Body of pancreas (tissue), 4 donors: ENCODE results near the gene TMEM72.

Source experiments
- POLR2A ChIP-seq, 3 donors: fragments of 450-650 bp; IDR thresholded peaks; one replicate each; pipeline ENCODE4 v1.6.1; 2016; ENCODE audit warnings: antibody characterized with exemption in 3 of 3, mild to moderate bottlenecking in 2 of 3
- TF ChIP-seq, protein P1 (sequence below), 7 experiments: fragments of 450-650 bp in 4 of 7; fragments of 200-600 bp in 3 of 7; sonication (generic) in 3 of 7; IDR thresholded peaks; one replicate each; pipeline ENCODE4 v1.5.1; 2016 to 2019; ENCODE audit warnings: antibody characterized with exemption in 7 of 7

DNA sequence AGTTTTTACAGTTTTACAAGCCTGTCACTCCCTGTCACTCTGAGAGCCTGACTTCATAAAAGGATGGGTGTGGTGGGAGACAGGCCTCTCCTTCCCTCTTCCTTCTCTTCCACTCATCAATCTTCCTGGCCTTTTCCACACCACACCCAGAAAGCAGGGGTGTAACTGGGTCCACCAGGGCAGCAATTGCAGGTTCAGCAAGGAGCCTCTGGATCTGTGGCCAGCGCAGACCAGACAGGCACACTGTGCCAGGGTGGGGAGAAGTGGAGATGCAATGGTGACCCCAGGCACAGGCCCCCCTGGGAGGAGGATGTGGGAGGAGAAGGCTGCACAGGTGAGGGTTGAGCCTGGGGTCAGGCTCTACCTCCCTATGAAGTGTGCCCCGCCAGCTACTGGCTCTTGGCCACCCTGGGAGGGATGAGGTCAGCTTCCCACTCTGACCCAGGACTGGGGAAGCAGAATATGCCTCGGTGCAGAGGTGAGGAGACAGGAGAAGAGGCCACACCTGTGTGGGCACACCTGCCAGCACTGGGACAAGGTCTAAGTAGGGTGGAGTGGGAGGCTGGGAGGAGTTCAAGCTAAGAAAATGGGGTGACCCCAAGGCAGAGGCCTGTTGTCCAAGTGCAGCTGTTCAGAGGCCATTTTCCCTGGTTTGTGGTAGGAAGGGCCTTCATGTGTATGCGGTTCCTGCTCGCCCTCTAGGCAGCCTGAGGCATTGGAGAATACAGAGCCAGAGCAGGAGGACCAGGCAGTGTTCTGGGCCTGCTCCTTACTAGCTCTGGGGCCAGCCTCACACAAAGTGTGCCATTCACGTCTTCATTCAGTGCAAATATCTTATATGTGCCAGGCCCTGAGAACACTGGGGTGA, 20.2 kb upstream of the TMEM72 start:
- TF ChIP-seq, protein P1, sequence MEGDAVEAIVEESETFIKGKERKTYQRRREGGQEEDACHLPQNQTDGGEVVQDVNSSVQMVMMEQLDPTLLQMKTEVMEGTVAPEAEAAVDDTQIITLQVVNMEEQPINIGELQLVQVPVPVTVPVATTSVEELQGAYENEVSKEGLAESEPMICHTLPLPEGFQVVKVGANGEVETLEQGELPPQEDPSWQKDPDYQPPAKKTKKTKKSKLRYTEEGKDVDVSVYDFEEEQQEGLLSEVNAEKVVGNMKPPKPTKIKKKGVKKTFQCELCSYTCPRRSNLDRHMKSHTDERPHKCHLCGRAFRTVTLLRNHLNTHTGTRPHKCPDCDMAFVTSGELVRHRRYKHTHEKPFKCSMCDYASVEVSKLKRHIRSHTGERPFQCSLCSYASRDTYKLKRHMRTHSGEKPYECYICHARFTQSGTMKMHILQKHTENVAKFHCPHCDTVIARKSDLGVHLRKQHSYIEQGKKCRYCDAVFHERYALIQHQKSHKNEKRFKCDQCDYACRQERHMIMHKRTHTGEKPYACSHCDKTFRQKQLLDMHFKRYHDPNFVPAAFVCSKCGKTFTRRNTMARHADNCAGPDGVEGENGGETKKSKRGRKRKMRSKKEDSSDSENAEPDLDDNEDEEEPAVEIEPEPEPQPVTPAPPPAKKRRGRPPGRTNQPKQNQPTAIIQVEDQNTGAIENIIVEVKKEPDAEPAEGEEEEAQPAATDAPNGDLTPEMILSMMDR (IDR thresholded peaks at IDR 0.05) = no peak
- TF ChIP-seq POLR2A (IDR thresholded peaks at IDR 0.05) = no peak
